Panc1 (cell line): ENCODE results near the gene QKI. TPM values are rescaled to one million over a fixed set of nuclear protein-coding genes. Genes with fewer than 3 reads are reported as not detected.

ENCODE experiments used
- ATAC-seq: fragments of 200-7000 bp; cut with Tn5 transposase; 2 replicates; pipeline ENCODE4 v1.9.1; 2020; ENCODE audit warnings: mild to moderate bottlenecking, moderate library complexity
- BruUV-seq: library from RNA; stranded (reverse); fragments of 400-500 nt; replicated peaks from 2 replicates; lab custom pipeline; 2021; lab: Mats Ljungman, UMichigan
- CTCF ChIA-PET: fragments of 300-600 bp; sonication (Branson Sonifier 250); formaldehyde crosslinking; loops from one replicate; lab custom pipeline; 2022; ENCODE audit warnings: antibody characterized with exemption; lab: Charles Lee
- POLR2A ChIA-PET: fragments of 300-600 bp; sonication (Branson Sonifier 250); formaldehyde crosslinking; loops from one replicate; lab custom pipeline; 2022; ENCODE audit warnings: antibody characterized with exemption; lab: Charles Lee
- DNase-seq: peaks from one replicate; pipeline ENCODE4 v3.0.0-alpha.2; 2010; ENCODE audit warnings: low read depth, low spot score
- H3K27ac ChIP-seq: 2 replicates; pipeline ENCODE4 v1.5.1; 2011; ENCODE audit warnings: mild to moderate bottlenecking, low read length, inconsistent platforms
- H3K27me3 ChIP-seq: fragments of 200-500 bp; sonication (Bioruptor generic); 2 replicates; pipeline ENCODE4 v1.6.0; 2014; ENCODE audit warnings: low read length, inconsistent platforms; ENCODE audit not compliant: control insufficient read depth, insufficient read depth
- H3K36me3 ChIP-seq: fragments of 200-500 bp; sonication (Bioruptor generic); 2 replicates; pipeline ENCODE4 v1.5.1; 2014; ENCODE audit warnings: inconsistent platforms, mild to moderate bottlenecking, low read length, moderate library complexity; ENCODE audit not compliant: control insufficient read depth, insufficient read depth
- H3K4me1 ChIP-seq: 2 replicates; pipeline ENCODE4 v1.5.1; 2011; ENCODE audit warnings: inconsistent platforms, mild to moderate bottlenecking, low read length, moderate library complexity; ENCODE audit not compliant: control insufficient read depth, insufficient read depth
- H3K4me3 ChIP-seq, 2 experiments: 2 replicates each; pipeline ENCODE4 v1.5.1; 2011 to 2012; ENCODE audit warnings: low read depth in 2 of 2, low read length in 2 of 2, mild to moderate bottlenecking in 2 of 2, inconsistent platforms in 1 of 2, moderate library complexity in 1 of 2
- H3K9me3 ChIP-seq: fragments of 200-500 bp; sonication (Bioruptor generic); 2 replicates; pipeline ENCODE4 v1.5.1; 2014; ENCODE audit warnings: low read depth, mild to moderate bottlenecking, inconsistent platforms, low read length, moderate library complexity; ENCODE audit not compliant: control insufficient read depth, insufficient read depth
- POLR2AphosphoS5 ChIP-seq: IDR thresholded peaks from 2 replicates; pipeline ENCODE4 v1.6.1; 2012; ENCODE audit warnings: mild to moderate bottlenecking, low read depth, low read length, moderate library complexity
- SIN3A ChIP-seq: IDR thresholded peaks from 2 replicates; pipeline ENCODE4 v1.6.1; 2012; ENCODE audit warnings: low read depth, mild to moderate bottlenecking, low read length, moderate library complexity, borderline replicate concordance; ENCODE audit not compliant: insufficient read depth
- TCF7L2 ChIP-seq: IDR thresholded peaks from 2 replicates; pipeline ENCODE4 v1.6.1; 2011; ENCODE audit warnings: mild to moderate bottlenecking, low read depth, low read length, inconsistent platforms
- in situ Hi-C: cut with HindIII; loops from 2 replicates; pipeline ENCODE4 v1.10.0; 2016; ENCODE audit warnings: low sequenced_read_pairs, low pct_unique_long_range_greater_than_20kb
- intact Hi-C: fragments of 100-400 bp; cut with micrococcal nuclease; formaldehyde crosslinking; loops from one replicate; pipeline ENCODE4 v1.10.0; 2022; ENCODE audit not compliant: unreplicated experiment
- total RNA-seq: library from RNA; stranded (reverse); gene quantifications from one replicate; pipeline ENCODE4 v1.2.1, GENCODE V29; 2021; ENCODE audit not compliant: unreplicated experiment
- TF ChIP-seq, protein P1 (sequence below), 2 experiments: IDR thresholded peaks; 2 replicates each; pipeline ENCODE4 v1.6.1; 2011 to 2012; ENCODE audit warnings: low read depth in 2 of 2, control low read depth in 1 of 2, low read length in 1 of 2, mild to moderate bottlenecking in 1 of 2, moderate library complexity in 1 of 2; ENCODE audit not compliant: insufficient read depth in 1 of 2
- TF ChIP-seq, protein P2 (sequence below): fragments of 450-650 bp; IDR thresholded peaks from 2 replicates; pipeline ENCODE4 v1.5.1; 2017; ENCODE audit warnings: mild to moderate bottlenecking

The QKI gene
- total RNA-seq, 1 experiment from 2014 or later, result 176 TPM

DNA sequence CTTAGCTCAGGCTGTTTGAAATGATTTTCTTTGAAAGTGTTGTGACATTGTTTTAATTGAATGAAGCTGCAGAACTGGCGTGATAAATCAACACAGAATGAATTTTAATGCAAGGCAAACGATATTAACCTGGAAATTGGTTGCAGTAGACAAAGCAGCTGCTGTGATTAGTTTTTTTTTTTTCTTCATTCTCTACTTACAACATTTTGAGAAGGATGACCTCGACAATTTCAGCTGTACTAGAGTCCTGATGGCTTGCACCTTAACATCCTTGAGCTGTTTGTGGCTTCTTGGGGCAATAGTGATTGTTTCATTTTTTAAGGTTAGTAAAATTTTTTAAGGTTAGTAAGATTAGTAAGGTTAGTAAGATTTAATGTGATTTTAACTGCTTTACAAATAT, 54.2 kb downstream of the QKI start:
- TF ChIP-seq TCF7L2, result no peak
- TF ChIP-seq SIN3A, result no peak
- TF ChIP-seq POLR2AphosphoS5, result no peak
- TF ChIP-seq, protein P1, sequence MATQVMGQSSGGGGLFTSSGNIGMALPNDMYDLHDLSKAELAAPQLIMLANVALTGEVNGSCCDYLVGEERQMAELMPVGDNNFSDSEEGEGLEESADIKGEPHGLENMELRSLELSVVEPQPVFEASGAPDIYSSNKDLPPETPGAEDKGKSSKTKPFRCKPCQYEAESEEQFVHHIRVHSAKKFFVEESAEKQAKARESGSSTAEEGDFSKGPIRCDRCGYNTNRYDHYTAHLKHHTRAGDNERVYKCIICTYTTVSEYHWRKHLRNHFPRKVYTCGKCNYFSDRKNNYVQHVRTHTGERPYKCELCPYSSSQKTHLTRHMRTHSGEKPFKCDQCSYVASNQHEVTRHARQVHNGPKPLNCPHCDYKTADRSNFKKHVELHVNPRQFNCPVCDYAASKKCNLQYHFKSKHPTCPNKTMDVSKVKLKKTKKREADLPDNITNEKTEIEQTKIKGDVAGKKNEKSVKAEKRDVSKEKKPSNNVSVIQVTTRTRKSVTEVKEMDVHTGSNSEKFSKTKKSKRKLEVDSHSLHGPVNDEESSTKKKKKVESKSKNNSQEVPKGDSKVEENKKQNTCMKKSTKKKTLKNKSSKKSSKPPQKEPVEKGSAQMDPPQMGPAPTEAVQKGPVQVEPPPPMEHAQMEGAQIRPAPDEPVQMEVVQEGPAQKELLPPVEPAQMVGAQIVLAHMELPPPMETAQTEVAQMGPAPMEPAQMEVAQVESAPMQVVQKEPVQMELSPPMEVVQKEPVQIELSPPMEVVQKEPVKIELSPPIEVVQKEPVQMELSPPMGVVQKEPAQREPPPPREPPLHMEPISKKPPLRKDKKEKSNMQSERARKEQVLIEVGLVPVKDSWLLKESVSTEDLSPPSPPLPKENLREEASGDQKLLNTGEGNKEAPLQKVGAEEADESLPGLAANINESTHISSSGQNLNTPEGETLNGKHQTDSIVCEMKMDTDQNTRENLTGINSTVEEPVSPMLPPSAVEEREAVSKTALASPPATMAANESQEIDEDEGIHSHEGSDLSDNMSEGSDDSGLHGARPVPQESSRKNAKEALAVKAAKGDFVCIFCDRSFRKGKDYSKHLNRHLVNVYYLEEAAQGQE (IDR thresholded peaks at IDR 0.05; ENCODE audit: insufficient read depth in 1 of 2, low read depth in 2 of 2, low read length in 1 of 2), result no peak
- TF ChIP-seq, protein P2, sequence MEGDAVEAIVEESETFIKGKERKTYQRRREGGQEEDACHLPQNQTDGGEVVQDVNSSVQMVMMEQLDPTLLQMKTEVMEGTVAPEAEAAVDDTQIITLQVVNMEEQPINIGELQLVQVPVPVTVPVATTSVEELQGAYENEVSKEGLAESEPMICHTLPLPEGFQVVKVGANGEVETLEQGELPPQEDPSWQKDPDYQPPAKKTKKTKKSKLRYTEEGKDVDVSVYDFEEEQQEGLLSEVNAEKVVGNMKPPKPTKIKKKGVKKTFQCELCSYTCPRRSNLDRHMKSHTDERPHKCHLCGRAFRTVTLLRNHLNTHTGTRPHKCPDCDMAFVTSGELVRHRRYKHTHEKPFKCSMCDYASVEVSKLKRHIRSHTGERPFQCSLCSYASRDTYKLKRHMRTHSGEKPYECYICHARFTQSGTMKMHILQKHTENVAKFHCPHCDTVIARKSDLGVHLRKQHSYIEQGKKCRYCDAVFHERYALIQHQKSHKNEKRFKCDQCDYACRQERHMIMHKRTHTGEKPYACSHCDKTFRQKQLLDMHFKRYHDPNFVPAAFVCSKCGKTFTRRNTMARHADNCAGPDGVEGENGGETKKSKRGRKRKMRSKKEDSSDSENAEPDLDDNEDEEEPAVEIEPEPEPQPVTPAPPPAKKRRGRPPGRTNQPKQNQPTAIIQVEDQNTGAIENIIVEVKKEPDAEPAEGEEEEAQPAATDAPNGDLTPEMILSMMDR, result no peak
- Histone ChIP-seq H3K4me1 (no peaks in the 10 kb centered on the region; the same call in 1 of the 2 replicates), H3K27ac (no peak overlapping the region), H3K36me3 (peaks cover 2% of the 10 kb centered on the region; the same call in 1 of the 2 replicates), H3K27me3 (no peaks in the 10 kb centered on the region), H3K4me3 (no peak overlapping the region), H3K9me3 (peaks cover 35% of the 10 kb centered on the region)
- in situ Hi-C loops (no loop called here), intact Hi-C loops (no loop called here)
- no TSS peak for BruUV-seq
- ATAC-seq, result no peak
- no peak for DNase-seq
- ChIA-PET POLR2A (no interaction called here), CTCF (interaction anchor here (0.7 kb wide), 1 partner anchor 1996 kb away, joined by 5 read pairs; no protein-coding TSS in a partner anchor)

DNA sequence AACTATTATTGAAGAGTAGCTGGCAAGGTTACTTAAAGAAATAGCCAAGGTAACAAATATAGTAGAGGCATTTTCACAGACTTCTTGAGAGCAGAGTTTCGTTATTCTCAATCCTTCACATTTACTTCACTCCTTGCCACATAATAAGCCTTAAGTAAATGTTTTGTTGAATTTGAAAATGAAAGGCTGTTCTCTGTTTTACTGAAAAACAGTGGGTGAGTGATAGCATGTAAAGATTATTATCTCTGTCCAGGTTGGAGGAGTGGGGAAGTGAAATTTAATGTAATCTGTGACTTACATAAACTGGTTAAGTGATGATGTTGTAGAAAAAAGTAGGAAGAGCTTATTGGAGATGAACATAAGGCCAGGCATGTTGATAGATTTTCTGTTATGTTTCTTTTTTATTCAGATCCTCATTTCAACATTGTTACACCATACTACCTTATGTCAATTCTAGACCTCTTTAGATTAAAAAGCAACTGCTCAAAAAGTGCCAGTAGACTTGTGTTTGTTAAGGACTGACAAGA, 55.0 kb downstream of the QKI start:
- H3K4me1 ChIP-seq, result no peaks in the 10 kb centered on the region; the same call in 1 of the 2 replicates
- TF ChIP-seq, protein P1 (IDR thresholded peaks at IDR 0.05; ENCODE audit: insufficient read depth in 1 of 2, low read depth in 2 of 2, low read length in 1 of 2), result no peak
- no peak for TF ChIP-seq TCF7L2
- TF ChIP-seq, protein P2, result no peak
- TF ChIP-seq SIN3A, result no peak
- no peak for TF ChIP-seq POLR2AphosphoS5

More for the DNA sequence above, 55.0 kb downstream of the QKI start:
- Histone ChIP-seq H3K4me3 (no peak overlapping the region), H3K36me3 (peaks cover 2% of the 10 kb centered on the region; the same call in 1 of the 2 replicates), H3K27me3 (no peaks in the 10 kb centered on the region), H3K27ac (no peak overlapping the region), H3K9me3 (peaks cover 35% of the 10 kb centered on the region)
- ATAC-seq (no peak), DNase-seq (no peak)
- no TSS peak for BruUV-seq
- intact Hi-C loops (no loop called here), in situ Hi-C loops (no loop called here)
- POLR2A ChIA-PET, result no interaction called here
- CTCF ChIA-PET, result no interaction called here
